ENCODE data around the gene TYW3.

The TYW3 gene

GRCh38 chr1:74732960-74733603 is at the start of gene TYW3, which contains the start of gene CRYZ:
Gene TYW3 (plus strand): TSS chr1:74733152. CDS start chr1:74733245, 93 bp downstream.
Gene CRYZ (minus strand): TSS chr1:74733050. CDS start chr1:74724821, 8,229 bp downstream.
- DNase-seq = peak; percentile 87

- no peak for DNase-seq
Observed at GRCh38 chr1:74683656-74684055, 49.3 kb upstream of the TYW3 start.

GRCh38 chr1:74684301-74684700 is 48.7 kb upstream of the TYW3 start:
- DNase-seq = no peak

DNA sequence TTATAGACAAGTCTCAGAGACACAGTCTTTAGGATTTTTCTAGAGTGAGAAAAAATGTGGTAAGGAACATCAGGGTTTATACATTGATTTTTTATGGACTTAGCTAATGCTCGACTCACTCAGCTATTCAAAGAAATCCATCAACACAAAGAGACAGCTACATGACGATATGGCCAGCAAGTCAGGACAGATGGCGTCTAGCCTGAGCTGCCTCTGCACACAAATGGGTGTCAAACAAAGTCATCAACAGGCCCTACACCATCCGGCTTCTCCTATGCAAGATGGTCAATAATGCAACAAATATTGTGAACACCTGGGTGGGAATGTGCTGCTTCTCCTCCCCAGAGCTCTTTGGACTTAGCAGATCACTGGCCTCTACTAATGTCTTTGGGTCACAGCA is 46.0 kb upstream of the TYW3 start:
- no peak for DNase-seq

DNA sequence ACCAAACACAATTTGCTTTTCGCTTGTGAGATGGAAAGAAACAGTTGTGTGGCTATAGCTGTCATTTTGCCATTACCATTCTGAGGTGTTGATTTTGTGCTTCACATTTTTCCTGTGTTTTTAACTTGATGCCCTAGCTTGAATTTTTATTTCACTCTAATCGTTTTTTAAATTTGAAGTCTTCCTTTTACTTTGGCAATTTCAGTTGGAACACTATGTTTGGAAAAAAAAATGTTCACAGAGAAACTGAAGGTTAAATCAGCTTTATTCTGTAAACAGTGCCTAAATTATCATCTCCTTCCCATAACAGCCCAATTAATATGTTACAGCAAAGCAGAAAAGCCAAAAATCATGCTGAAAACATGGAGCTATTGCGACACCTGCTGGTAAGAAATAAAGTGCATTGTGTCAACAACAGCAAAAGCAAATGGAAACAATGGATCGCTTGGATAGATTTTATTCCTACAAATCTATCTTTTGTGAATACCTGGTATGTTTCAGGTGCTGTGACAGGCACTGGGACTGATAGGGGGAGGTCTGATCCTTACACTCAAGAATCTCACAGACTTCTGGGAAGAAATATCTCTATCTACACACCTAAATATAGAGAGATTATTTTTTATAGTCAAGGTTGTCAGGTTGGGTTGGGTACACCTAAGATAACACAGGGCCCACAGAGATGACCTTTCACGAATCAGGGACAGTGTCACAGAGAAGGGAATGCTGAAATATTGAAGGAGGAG is 43.2 kb upstream of the TYW3 start:
- no peak for DNase-seq

DNA sequence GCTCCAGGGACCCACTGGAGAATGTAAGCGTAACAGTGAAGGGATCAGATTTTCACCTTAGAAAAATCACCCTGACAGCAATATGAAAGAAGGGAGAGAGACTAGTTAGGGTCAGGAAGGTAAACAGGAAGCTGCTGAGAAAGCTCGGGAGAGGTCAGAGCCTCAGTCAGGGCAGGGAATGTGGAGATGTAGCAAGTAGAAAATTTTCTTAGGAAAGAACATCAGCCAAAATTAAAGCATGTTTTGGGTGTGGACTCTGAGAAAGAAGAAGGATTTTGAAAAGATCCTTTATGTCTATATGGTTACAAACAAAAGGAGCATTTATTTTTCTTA is 42.6 kb upstream of the TYW3 start:
- no peak for DNase-seq

- DNase-seq = no peak
Observed at GRCh38 chr1:74690909-74691308, 42.0 kb upstream of the TYW3 start.

- DNase-seq = no peak
Observed at GRCh38 chr1:74693473-74693872, 39.5 kb upstream of the TYW3 start.

- no peak for DNase-seq
Observed at GRCh38 chr1:74697832-74698231, 35.1 kb upstream of the TYW3 start.

DNA sequence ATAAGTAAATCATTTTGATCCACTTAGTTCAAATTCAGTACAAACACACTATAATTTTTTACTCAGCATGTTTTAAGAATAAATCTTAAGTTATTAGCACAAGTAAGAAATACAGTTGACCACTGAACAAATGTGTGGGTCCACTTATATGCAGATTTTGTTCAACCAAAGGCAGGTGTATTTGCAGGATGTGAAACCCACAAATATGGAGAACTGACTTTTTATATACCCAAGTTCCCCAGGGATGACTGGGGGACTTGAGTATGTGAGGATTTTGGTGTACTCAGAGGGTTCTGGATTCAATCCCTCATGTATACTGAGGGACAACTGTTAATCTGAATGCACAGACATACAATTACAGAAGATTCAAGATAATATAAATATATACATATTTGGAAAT is 33.6 kb upstream of the TYW3 start:
- no peak for DNase-seq

- DNase-seq = no peak
Observed at GRCh38 chr1:74703386-74704182, 29.4 kb upstream of the TYW3 start.

DNA sequence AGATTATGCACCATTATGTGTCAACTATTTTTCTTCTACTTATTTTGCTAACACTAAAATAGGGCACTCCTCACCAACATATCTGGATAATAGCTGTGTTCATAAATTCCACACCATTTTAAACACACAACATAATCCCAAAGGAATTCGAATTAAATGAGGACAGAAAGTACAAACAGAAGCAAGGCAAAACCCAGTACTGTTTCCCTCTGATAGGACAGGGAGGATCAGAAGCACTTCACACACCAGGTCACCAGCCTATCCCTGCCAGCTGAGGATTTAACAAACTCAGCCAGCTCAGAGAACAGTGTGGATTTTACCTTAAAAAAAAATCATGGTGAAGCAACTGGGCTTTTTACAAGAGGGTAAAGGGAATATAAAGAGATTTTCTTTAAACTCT is 20.1 kb upstream of the TYW3 start:
- DNase-seq = no peak

GRCh38 chr1:74713849-74714248 is 19.1 kb upstream of the TYW3 start:
- DNase-seq = no peak

- DNase-seq = no peak
Observed at GRCh38 chr1:74714429-74715235, 18.3 kb upstream of the TYW3 start.

DNA sequence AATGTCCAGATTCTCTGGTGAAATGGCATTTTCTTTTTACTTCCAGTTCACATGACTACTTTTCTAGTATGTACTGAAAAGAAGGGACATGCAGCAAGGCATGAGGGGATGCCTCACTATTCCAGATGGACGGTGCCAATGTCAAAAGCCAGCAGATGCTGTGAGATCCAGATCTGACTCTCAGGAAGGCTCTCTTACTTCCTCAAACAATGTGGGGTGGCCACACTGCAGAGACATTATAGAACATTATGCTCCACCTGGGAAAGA is 17.8 kb upstream of the TYW3 start:
- DNase-seq = no peak

DNA sequence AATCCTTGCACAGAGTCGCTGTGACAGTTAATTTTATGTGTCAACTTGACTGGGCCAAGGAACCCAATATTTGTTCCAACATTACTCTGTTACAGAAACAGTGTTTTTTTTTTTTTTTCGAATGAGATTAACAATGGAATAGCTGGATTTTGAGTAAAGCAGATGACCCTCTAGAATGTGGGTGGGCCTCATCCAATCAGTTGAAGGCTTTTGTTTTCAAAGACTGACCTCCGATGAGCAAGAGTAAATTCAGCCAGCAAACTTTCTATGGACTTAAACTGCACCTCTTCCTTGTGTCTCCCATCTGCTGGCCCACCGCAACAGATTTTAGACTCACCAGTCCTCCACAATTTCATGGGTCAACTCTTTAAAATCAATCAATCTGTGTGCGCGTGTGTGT is 17.1 kb upstream of the TYW3 start:
- no peak for DNase-seq

DNA sequence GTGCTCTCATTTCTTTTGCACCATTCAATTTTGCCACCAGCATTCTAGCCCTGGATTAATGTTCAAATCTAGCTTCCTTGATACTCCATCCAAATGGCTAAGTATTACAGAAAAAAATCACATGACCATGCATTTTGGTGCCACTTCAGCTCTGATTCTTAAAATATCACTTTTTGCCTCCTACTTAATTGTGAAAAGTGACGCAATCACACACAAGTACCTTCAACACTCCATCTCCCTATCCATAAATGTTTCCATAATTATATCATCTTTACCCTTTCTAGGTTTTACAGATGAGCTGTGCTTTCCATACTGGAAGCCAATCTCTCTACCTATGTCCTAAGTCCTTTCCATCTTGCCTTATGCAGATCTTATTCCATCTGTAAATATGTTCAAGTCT is 16.1 kb upstream of the TYW3 start:
- no peak for DNase-seq

GRCh38 chr1:74717626-74718025 is 15.3 kb upstream of the TYW3 start:
- DNase-seq = no peak

DNA sequence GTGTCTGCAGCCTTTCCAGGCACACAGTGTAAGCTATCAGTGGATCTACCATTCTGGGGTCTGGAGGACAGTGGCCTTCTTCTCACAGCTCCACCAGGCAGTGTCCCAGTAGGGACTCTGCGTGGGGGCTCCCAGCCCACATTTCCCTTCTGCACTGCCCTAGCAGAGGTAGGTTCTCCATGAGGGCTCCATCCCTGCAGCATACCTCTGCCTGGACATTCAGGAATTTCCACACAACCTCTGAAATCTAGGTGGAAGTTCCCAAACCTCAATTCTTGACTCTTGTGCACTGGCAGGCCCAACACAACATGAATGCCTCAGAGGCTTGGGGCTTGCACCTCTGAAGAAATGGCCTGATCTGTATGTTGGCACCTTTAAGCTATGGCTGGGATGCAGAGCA is 6.9 kb upstream of the TYW3 start:
- DNase-seq = no peak

- DNase-seq = no peak
Observed at GRCh38 chr1:74728736-74729135, 4.2 kb upstream of the TYW3 start.

DNA sequence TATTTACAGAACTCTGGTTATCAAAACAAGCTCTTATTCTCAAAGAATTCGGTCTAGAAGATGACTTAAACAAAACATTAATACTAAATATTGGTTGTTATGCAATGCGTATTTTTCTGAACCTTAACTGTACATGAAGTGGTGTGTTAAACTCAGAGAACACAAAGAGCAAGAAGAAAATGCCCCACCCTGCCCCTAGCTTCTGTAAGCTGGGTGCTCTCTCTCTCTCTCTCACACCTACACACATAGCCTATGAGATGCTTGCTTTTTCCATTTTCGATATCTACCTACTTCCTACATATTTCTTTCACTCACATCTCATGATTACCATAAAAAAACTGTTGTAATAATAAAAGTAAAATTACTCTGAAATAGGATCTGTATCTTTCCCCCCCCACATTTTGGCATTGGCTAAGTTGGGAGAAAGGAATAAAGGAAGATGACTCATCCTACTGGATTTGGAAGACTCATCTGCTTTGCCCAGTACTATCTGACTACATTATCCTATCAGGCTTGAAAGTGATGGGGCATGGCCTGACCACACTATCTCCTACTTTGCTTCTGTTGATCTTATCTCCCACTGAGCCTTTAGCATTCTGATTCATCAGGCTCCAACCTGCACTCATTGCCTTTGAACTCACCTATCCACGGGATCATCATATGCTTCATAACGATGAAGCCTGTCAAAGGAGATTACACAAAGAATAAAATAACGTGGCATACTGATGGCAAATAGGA is 3.0 kb upstream of the TYW3 start:
- DNase-seq = no peak

GRCh38 chr1:74731399-74732052 is 1.4 kb upstream of the TYW3 start:
- no peak for DNase-seq
